ENCODE results near the gene TMEM120B.
A peak's percentile ranks its signal among the peaks of the same experiment; 100 is the strongest.

The TMEM120B gene

GRCh38 chr12:121791671-121792551 is 79.4 kb downstream of the TMEM120B start:
- no peak for DNase-seq (ENCODE audit: extremely low read depth, low read depth)
- TF ChIP-seq, protein P1, sequence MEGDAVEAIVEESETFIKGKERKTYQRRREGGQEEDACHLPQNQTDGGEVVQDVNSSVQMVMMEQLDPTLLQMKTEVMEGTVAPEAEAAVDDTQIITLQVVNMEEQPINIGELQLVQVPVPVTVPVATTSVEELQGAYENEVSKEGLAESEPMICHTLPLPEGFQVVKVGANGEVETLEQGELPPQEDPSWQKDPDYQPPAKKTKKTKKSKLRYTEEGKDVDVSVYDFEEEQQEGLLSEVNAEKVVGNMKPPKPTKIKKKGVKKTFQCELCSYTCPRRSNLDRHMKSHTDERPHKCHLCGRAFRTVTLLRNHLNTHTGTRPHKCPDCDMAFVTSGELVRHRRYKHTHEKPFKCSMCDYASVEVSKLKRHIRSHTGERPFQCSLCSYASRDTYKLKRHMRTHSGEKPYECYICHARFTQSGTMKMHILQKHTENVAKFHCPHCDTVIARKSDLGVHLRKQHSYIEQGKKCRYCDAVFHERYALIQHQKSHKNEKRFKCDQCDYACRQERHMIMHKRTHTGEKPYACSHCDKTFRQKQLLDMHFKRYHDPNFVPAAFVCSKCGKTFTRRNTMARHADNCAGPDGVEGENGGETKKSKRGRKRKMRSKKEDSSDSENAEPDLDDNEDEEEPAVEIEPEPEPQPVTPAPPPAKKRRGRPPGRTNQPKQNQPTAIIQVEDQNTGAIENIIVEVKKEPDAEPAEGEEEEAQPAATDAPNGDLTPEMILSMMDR (IDR thresholded peaks at IDR 0.05; ENCODE audit: low read depth, low read length) = no peak

DNA sequence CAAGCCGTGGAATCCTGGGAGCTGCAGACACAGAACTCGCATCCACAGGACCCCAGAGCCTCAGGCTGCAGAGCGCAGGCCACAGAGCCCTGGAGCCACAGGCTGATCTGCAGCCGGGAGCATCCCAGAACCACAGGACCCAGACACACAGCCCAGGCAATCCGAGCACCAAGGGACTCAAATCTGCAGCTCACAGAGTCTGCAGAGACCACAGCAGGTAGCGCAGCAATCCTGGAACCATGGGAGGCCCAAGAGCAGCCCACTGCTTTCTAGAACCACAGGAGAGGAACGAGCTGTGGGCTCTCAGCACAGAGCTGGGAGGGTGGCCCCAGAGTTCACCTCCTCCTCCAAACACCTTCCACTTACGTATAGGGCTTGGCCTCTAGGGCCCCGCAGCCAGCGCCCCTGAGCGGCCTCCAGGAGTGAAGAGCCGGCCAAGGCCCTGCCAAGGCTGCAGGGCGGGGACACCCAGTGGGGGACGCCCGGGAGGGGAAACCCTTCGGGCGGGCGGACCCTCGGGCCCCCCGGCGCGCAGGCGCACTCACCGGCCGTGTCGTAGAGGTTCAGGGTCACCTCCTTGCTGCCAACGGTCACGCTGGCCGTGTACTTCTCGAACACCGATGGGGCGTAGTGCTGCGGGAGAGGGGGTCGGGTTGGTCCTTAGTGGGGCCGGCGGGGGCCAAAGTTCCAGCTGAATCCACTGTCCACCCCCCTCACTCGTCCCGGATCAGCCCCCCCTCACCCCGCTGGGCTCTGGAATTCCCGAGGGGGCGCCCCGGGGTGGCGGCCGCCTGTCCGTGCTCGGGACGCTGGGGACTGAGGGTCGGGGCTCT is 80.3 kb downstream of the TMEM120B start:
- TF ChIP-seq, protein P1 (IDR thresholded peaks at IDR 0.05; ENCODE audit: low read depth, low read length) = no peak
- DNase-seq (ENCODE audit: extremely low read depth, low read depth) = no peak

DNA sequence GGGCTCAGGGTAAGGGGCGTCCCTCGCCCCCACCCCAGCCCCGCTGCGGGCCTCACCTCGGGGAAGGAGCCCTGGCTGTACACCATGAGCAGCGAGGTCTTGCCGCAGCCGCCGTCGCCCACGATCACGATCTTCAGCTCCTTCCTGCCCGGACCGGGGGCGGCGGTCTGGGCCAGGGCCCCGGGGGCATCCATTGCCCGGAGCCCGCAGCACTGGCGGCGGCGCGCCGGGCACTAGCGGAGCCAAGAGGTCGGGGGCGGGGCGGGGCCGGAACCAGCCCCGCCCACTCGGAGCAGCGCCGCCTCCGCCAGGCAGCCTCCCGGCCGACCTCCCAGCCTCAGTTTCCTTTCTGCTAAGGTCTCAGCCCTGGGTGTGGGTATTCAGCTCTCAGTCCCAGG is 80.9 kb downstream of the TMEM120B start, which contains the start of gene RHOF:
RHOF (minus strand) TSS at position 249 of the 398 bp plus-strand sequence; CDS start at position 194, 55 bp downstream.
- TF ChIP-seq, protein P1 (IDR thresholded peaks at IDR 0.05; ENCODE audit: low read depth, low read length) = no peak
- no peak for DNase-seq (ENCODE audit: extremely low read depth, low read depth)

- peak; percentile 83 for DNase-seq (ENCODE audit: extremely low read depth, low read depth)
- TF ChIP-seq, protein P1 (IDR thresholded peaks at IDR 0.05; ENCODE audit: low read depth, low read length) = peak; percentile 100
Measured at GRCh38 chr12:121793838-121794533, 81.4 kb downstream of the TMEM120B start.

GRCh38 chr12:121794534-121795033 is 82.0 kb downstream of the TMEM120B start:
- no peak for DNase-seq (ENCODE audit: extremely low read depth, low read depth)
- TF ChIP-seq, protein P1 (IDR thresholded peaks at IDR 0.05; ENCODE audit: low read depth, low read length) = no peak

- TF ChIP-seq, protein P1 (IDR thresholded peaks at IDR 0.05; ENCODE audit: low read depth, low read length) = peak; percentile 96
- no peak for DNase-seq (ENCODE audit: extremely low read depth, low read depth)
Measured at GRCh38 chr12:121795034-121795968, 82.7 kb downstream of the TMEM120B start.

All from AG09319 (cell line).